ENCODE results near the gene EIF2B4. TPM values are rescaled to one million over a fixed set of nuclear protein-coding genes. Genes with fewer than 3 reads are reported as not detected.

The EIF2B4 gene
- total and polyA plus RNA-seq, 2 of the 8 experiments (the other 6 are each of a cell fraction or from before 2014, with no cell fraction given): 60.0 to 63.2 TPM

GRCh38 chr2:27377618-27378095 is 7.5 kb upstream of the EIF2B4 start (continued):
- TF ChIP-seq PHF8 (conservative IDR thresholded peaks at IDR 0.05; ENCODE audit: low read depth, low read length): no peak
